ENCODE data around the gene DCST1.

DCST1 gene

GRCh38 chr1:155073377-155074242, 40.0 kb downstream of the DCST1 start:
- no peak for DNase-seq (ENCODE audit: low spot score)

DNA sequence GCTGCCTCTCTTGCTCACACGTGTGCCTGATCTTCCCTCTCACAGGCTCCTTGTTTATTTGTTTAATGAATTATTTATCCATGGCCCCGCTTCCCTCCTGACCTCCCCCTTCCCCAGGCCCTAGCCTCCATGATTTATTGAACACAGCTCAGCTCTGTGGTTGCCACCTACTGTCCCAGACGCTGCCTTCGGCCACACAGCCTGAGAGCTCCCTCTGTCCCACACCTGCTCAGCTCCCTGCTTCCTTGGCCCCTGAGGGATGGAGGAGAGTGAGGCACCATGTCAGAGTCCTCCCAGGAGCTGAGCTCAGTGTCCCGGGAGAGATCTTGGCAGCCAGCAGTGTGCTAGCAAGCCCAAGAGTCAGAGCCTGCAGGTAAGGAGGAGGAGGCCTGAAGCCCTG, 41.9 kb downstream of the DCST1 start:
- DNase-seq (ENCODE audit: low spot score), result no peak

- DNase-seq (ENCODE audit: low spot score), result no peak
Measured at GRCh38 chr1:155076371-155076770, 42.7 kb downstream of the DCST1 start.

- DNase-seq (ENCODE audit: low spot score), result no peak
Measured at GRCh38 chr1:155077346-155077745, 43.7 kb downstream of the DCST1 start.

DNA sequence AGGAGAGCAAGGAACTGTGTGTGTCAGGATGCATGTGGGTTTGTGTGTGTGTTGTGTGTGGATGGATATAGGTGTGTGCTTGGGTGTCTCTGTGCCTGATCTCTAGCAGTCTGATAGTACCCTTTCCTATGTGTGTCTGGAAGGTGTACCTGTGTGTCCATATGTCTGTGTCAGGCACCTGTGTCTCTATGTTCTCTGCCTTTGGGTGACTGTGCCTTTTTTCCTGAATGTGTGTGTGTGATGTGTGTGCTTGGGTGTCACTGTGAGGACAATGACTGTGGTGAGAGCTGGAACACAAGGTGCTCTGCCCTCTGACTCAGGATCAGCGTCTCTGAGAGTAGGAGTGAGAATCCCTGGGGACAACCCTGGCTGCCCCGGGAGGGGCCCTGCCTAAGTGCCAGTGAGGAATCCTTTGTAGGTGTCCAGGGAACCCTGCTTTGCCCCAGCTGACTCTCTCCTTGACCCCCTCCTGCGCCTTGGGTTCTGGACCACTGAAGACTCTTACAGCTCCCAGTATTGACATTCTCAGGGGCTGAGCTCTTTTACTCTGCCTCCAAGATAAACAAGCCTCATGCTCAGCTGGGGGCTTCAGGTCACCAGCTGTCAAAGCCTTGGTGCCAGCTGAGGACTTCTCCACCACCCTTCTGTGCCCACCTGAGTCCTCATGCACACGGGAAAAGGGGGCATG, 44.3 kb downstream of the DCST1 start:
- DNase-seq (ENCODE audit: low spot score), result peak; percentile 37

GRCh38 chr1:155078469-155079209, 45.0 kb downstream of the DCST1 start, which contains the start of gene EFNA3:
EFNA3 (plus strand) TSS chr1:155078837; CDS start chr1:155078942, 105 bp downstream.
- DNase-seq (ENCODE audit: low spot score), result peak; percentile 37

DNA sequence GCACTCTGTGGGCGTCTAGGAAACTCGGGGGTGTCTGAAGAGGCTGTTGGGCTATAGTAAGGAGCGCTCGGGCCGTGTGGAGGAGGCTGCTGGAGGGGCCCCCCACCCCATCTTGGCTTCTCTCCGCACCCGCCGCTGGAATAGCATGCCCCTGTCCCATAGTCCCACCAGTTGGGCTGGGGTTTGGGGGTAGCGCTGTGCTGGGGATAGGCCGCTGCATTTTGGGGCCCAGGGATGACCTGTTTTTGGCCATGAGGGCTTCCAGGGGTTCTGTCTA, 45.5 kb downstream of the DCST1 start:
- no peak for DNase-seq (ENCODE audit: low spot score)

DNA sequence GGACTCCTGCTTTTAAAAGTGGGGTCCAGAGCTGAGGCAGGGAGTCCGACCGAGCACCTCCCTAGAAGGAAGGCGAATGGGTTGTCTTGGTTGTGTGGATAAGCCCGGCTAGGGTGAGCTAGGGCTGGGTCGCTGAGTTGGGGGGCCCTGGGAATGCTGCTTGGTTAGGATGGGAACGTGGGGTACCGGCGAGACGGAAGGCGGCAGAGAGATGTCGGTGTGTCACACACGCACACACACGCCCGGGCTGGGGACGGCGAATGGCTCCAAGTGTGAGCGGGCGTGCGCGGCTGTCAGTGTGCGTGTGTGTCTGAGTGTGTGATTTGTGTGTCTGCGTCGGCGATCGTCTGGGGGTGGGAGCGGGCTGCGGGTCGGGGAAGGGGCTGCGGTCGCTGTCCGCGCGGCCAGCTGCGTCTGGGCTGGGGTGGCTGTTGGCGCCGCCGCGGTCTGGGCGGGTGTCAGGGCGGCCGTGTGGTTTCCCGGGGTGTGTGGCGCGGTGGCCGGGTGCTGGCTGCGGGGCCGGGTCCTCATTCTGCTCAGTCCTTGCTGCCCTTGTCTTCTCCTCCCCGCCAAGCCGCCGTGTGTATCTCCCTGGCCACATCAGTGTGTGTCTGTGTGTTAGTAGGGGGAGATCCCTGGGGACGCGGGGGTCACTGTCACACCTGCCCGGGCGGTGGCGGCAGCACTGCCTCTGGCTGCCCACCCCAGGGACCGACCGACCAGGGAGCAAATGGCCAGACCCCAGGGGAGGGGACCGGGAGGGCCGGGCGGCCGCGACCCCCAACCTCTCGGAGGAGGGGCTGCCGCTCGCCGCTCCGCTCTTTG, 46.1 kb downstream of the DCST1 start:
- no peak for DNase-seq (ENCODE audit: low spot score)

DNA sequence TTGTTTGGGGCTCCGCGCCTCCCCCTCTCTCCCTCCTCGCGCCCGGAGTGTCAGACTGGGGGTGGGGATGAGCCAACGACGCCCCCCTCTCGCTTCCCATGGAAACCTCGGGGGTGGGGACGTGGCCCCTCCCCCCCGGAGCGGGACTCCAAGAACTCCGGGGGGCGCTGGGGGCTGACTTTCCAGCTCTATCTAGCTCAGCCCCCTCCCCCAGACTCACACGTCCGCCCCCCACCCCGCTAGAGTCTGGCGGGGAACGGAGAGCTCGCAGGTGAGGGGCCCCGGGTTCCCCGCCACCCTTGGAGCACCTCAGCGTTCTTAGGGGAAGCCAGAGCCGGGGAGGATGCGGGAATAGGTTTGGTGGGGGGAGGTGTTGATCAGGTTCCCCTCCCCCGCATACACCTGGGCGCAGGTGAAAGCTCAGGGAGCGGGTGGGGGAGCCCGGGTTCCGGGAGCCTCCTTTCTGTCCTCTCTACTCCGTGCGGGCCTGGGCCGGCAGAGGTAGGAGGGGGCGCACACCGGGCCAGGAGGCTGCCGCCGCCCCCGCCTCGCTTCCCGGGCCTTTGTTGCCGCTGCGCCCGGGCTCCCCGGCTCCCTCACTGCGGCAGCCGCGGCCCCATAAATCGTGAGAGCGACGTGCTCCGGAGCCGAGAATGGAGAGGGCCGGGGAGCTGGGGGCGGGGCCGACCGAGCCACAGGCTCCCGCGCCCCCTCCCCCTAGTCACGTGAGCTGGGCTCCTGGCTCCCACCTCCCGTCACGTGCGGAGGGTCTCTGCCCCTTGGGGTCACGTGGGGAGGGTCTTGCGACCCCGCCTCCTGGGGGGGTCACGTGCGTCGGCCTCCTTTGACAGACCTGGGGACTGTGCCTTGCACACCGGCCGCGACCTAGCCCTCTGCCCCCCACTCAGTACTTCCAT, 46.9 kb downstream of the DCST1 start:
- no peak for DNase-seq (ENCODE audit: low spot score)

GRCh38 chr1:155081472-155082300, 48.1 kb downstream of the DCST1 start:
- DNase-seq (ENCODE audit: low spot score), result no peak

DNA sequence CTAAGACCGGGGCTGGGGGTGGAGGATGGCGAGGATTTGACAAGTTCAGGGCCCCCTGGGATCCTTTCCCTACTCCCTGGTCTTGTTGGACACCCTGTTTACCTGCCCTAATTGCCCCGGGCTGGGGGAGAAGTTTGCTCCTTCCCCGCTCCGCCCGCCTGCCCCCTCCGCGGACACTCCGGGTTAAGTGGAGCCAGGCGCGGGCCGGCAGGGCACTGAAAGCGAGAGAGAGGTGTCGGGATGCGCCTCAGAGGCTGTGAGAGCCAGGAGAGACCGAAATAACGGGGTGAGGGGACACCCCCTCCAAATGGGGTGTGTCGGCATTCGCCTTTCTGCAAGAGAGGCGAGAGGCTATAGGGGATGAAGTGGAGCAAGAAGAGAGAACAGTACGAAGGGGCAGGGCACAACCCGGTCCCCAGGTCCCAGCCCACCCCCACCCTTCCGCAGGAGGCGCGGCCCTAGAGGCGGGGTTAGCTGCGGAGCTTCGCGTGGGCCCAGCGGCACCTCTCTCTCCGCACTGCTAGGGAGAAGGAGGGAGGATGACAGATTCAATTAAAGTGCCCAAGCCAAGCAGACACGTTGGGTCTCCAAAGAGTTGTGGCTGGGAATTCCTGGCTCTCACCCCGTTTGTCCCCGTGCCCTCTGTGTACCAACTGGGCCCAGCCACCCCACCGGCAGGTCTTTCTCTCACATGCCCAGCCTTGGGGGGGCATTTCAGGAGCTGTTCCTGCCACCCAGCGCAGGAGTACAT, 48.9 kb downstream of the DCST1 start:
- DNase-seq (ENCODE audit: low spot score), result no peak

- DNase-seq (ENCODE audit: low spot score), result no peak
Measured at GRCh38 chr1:155083052-155083541, 49.5 kb downstream of the DCST1 start.

DNA sequence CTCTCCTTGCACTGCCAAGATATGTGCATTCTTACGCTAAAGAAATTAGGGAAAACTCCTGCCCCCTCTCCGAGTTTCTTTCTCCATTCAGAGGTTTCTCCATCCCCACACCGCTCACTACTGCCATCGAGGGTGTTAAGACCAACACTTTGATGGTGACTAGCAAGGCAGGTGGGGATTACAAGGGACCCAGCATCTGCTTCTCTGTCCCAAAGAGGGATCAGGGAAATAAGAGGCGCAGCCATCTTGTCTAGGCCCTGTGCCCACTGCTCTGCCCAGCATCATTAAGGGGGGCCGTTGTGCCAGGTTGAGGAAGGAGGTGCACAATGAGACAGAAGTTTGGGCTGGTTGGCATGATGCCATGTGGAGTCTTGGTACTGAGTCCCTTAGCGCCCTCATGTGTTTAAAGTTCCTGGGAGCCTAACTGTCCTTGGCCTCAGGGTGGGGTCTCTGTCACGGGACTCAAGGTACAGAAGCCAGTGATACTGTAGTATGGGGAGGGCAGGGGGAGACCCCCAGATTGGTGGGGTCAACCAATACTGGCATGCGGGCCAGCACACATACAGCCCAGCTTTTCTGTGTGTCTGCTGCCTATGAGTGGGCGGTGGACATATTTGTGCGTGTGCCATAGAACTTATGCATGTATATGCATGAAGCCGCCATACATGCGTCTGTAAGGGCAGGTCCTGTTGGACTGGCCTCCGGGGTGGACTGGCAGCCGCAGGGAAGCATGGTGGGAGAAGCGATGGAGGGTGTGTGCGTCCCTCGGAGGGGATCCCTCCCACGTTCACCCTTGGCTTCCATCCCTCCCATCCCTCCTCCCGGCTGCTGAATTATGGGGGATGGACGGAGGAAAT, 50.5 kb downstream of the DCST1 start:
- peak; percentile 39 for DNase-seq (ENCODE audit: low spot score)

DNA sequence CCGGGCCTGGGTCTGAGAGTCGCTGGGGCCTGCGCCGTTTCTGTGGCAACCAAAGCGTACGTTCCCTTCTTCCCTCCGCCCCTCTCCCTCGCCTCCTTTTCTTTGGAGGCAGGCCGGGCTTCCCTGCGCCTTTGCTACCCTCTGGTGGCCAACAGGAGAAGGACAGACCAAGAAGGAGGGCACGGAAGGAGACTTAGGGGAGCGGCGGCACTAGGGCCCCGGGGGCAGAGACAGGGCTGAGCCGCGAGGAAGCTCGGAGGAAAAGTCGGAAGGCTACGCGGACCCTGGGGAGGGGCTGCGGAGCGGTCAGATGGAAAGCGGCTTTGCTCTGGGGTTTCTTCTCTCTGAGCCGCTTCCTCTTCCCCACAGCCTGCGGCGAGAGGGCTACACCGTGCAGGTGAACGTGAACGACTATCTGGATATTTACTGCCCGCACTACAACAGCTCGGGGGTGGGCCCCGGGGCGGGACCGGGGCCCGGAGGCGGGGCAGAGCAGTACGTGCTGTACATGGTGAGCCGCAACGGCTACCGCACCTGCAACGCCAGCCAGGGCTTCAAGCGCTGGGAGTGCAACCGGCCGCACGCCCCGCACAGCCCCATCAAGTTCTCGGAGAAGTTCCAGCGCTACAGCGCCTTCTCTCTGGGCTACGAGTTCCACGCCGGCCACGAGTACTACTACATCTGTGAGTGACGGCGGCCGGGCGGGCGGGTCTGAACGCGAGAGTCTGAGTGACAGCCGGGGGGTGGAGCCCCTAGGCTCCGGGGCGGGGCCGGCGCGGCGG, 51.3 kb downstream of the DCST1 start:
- DNase-seq (ENCODE audit: low spot score), result peak; percentile 95

DNA sequence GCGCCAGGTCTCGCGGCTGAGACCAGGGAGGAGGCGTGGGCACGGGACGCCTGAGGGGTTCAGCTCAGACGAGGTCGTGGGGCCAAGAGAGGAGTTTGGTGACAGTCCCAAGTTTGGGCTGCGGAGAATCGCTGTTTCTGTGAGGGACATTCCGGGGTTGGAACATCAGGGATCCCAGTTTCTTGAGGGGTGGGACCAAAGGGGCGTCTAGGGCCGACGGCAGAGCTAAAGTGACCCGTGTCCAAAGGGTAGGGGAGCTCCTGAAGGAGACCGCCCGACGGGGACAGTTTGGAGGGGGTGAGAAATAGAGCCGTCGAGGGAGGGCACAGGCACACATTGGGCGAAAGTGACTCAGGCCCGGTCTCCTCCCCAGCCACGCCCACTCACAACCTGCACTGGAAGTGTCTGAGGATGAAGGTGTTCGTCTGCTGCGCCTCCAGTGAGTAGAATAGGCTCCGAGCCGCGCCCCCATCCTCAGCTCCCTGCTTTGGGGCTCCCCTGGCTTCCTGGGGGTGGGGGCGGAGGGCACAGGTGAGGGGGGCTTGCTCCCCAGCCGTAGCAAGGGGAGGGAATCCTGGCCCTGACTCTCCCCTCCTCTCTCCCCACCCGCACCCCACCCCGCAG, 52.0 kb downstream of the DCST1 start:
- peak; percentile 74 for DNase-seq (ENCODE audit: low spot score)

- peak; percentile 55 for DNase-seq (ENCODE audit: low spot score)
Measured at GRCh38 chr1:155086128-155086741, 52.6 kb downstream of the DCST1 start.
